Kidney epithelial cell (primary cell): ENCODE measurements around the gene RNF151. TPM values are rescaled to one million over a fixed set of nuclear protein-coding genes. Genes with fewer than 3 reads are reported as not detected.

Source experiments
- DNase-seq: peaks from one replicate; pipeline ENCODE4 v3.0.0-alpha.2; 2010; ENCODE audit warnings: low read depth
- H3K27me3 ChIP-seq: 2 replicates; pipeline ENCODE4 v1.6.0; 2011; ENCODE audit warnings: low read length; ENCODE audit not compliant: control insufficient read depth, insufficient read depth
- H3K36me3 ChIP-seq: 2 replicates; pipeline ENCODE4 v1.5.1; 2011; ENCODE audit warnings: low read length; ENCODE audit not compliant: control insufficient read depth, insufficient read depth
- H3K4me3 ChIP-seq: 2 replicates; pipeline ENCODE4 v1.5.1; 2011; ENCODE audit warnings: low read depth, mild to moderate bottlenecking, control low read depth, low read length
- total RNA-seq: library from RNA; depleted of rRNA; stranded (reverse); fragments of >200 nt; gene quantifications from 2 replicates; pipeline ENCODE4 v1.2.3, GENCODE V29; 2015
- TF ChIP-seq, protein P1 (sequence below): IDR thresholded peaks from 2 replicates; pipeline ENCODE4 v1.5.1; 2011; ENCODE audit warnings: mild to moderate bottlenecking, moderate library complexity, low read length, control low read depth, inconsistent platforms; ENCODE audit not compliant: insufficient read depth, poor library complexity, severe bottlenecking

RNF151 gene
- total RNA-seq, 1 donor from 2014 or later = not detected

DNA sequence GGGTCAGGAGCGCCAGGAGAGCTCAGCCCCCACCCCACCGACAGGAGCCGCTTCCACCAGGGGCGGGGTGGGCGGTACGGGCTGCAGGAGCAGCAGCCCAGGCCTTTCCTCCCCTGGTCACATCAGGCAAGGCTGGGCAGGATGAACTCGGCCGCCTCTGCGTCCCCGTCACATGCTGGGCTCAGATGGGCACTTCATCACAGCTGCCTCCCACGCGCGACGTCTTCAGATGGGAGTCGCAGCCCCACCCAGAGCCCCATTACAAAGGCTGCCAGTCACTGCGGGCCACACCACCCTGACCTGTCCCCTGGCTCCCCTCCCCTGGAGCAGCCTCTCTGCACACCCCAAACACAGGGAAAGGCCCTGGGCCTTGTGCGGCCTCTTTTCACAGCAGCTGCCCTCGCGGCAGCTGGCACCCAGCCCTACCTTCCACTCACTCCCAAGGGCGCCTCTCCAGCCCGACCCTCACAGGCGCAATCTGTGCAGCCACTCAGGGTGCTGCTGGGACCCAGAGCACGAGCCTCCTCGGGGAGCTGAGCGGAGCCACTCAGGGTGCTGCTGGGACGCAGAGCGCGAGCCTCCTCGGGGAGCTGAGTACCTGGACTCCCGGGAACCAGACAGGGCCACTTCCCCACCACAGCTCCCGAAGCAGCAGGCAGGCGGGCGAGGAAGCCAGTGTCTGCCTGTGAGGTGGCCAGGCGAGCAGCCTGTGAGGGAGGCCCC is 38.3 kb downstream of the RNF151 start:
- TF ChIP-seq, protein P1, sequence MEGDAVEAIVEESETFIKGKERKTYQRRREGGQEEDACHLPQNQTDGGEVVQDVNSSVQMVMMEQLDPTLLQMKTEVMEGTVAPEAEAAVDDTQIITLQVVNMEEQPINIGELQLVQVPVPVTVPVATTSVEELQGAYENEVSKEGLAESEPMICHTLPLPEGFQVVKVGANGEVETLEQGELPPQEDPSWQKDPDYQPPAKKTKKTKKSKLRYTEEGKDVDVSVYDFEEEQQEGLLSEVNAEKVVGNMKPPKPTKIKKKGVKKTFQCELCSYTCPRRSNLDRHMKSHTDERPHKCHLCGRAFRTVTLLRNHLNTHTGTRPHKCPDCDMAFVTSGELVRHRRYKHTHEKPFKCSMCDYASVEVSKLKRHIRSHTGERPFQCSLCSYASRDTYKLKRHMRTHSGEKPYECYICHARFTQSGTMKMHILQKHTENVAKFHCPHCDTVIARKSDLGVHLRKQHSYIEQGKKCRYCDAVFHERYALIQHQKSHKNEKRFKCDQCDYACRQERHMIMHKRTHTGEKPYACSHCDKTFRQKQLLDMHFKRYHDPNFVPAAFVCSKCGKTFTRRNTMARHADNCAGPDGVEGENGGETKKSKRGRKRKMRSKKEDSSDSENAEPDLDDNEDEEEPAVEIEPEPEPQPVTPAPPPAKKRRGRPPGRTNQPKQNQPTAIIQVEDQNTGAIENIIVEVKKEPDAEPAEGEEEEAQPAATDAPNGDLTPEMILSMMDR = no peak

GRCh38 chr16:2005646-2006045 is 39.0 kb downstream of the RNF151 start:
- no peak for DNase-seq
- TF ChIP-seq, protein P1 = peak; percentile 7
- Histone ChIP-seq H3K27me3 (no peaks in the 10 kb centered on the region), H3K4me3 (no peak overlapping the region), H3K36me3 (peaks cover 3% of the 10 kb centered on the region)

More for the DNA sequence above, 38.3 kb downstream of the RNF151 start:
- Histone ChIP-seq H3K36me3 (peaks cover 3% of the 10 kb centered on the region), H3K27me3 (no peaks in the 10 kb centered on the region), H3K4me3 (no peak overlapping the region)
- no peak for DNase-seq

DNA sequence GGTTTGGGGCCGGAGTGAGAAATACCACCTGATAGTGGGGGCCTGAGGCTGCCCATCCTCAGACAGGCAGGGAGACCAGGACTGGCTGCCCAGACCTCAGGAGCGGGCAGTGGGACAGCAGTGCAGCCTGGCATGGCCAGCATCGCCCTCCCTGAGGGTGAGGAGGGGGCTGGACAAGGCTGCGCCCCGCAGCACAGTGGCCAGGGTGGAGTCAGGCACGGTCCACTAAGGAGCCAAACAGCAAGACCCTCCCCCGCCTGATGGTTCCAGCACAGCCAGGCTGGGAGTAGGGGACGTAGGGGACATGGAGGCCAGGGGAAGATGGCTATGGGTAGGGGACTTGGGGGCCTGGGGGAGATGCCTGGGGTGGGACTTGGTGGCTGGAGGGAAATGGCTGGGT is 39.7 kb downstream of the RNF151 start:
- Histone ChIP-seq H3K36me3 (peaks cover 3% of the 10 kb centered on the region), H3K4me3 (no peak overlapping the region), H3K27me3 (no peaks in the 10 kb centered on the region)
- TF ChIP-seq, protein P1 = no peak
- no peak for DNase-seq

DNA sequence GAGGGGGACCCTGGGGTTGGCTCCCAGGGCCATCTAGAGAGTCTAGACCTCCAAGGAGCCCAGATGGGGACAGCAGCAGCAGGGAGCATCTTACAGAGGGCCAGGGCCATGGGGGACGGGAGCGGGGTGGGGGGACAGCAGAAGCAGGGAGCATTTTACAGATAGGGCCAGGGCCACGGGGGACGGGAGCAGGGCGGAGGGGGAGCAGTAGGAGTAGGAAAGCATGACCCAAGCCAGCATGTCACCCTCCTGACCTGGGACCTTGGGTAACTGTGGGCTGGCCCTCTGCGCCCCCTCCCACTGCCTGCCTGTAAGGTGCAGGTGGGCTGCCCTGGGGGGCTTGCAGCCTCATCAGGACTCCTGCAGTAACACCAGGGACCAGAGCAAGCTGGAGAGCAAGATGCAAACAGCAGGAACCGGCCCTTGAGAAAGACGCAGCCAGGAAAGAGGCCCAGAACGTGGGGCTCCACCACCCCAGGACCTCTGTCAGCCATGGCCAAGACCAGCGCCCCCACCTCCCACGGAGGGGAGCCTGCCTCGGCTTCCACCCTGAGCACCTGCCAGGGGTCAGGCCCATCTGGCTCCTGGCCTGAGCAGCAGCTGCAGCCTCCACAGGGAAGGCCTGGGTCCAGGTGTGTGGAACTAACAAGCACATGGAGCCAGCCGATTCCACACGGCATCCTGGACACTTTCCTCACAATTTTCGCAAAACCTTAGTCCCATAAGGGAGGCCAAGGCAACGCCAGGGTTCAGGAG is 40.6 kb downstream of the RNF151 start:
- H3K36me3 ChIP-seq = peaks cover 1% of the 10 kb centered on the region
- H3K4me3 ChIP-seq = no peak overlapping the region

GRCh38 chr16:2008009-2008526 is 41.4 kb downstream of the RNF151 start:
- Histone ChIP-seq H3K4me3 (peak overlapping the region; percentile 74), H3K36me3 (peaks cover 1% of the 10 kb centered on the region), H3K27me3 (no peaks in the 10 kb centered on the region)
- TF ChIP-seq, protein P1 = no peak
- DNase-seq = no peak

More for the DNA sequence above, 40.6 kb downstream of the RNF151 start:
- TF ChIP-seq, protein P1 = no peak
- no peaks in the 10 kb centered on the region for H3K27me3 ChIP-seq
- no peak for DNase-seq
